ENCODE measurements around the gene A3GALT2.
A peak's percentile ranks its signal among the peaks of the same experiment; 100 is the strongest.

Gene A3GALT2

DNA sequence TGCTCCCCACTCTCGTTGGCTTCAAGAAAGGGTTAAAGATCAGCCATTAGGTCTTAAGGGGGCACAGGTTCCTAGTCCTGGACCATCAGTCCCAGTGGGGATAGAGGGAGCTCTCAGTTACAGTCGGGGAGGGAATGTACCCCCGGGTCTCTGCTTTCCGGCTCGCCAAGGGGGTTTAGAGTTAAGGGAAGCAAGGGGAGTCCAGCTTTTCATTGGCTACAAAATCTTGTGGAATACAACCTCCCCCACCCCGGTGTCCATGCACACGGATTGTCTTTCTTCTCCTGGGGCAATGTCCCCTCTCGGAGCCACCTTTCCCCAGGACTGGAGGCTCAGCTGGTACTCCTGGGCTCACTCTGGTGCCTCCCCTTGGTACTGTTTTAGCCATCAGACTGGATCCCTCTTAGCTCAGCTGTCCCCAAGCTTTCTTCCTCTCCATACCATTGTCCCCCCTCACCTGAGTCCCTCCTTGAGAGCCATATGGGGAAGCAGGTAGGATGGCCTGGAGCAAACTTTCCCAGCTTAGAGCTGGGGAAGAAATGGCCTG lies at the start of gene A3GALT2:
TSS of gene A3GALT2 (minus strand) at position 480 of the 547 bp plus-strand sequence. CDS start at position 480, 0 bp downstream.
- no peak for DNase-seq

DNA sequence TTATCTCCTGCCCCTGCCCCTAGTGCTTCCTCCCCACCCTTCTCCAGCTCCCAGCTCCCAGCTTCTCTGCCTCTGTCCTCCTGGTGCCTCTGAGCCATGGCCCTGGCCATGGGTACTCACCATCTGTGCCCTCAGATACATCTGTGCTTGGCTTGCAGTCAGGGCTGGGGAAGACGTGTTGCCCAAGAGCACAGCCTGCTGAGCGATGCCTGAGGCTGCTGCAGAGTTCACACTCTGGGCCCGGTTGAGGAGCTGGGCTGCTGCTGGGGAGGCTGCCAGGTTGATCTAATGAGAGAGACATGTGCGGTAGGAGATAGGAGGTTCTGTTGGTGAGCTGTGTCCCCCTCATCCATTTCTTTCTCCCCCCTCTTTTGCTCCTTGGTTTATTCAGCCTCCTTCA lies 49.4 kb upstream of the A3GALT2 start:
- no peak for DNase-seq

DNA sequence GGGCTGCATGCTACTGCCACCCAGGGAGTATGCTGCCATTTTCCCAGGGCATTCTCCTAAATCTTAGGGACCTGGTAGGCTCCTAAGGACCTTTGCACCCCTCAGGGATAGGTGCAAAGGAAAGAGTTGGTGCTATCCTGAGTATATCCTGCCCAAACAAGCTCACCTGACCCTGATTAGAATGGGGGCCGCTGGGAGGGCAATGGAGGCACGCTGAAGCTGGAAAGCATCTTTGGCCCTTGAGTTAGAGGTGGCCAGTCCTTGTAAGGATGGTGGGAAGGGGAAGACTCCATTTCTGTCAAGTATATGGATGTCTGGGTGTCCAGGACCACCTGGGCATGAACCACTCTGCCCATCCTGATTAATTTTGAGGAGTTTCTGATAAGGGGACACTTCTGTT lies 48.9 kb upstream of the A3GALT2 start:
- no peak for DNase-seq

DNA sequence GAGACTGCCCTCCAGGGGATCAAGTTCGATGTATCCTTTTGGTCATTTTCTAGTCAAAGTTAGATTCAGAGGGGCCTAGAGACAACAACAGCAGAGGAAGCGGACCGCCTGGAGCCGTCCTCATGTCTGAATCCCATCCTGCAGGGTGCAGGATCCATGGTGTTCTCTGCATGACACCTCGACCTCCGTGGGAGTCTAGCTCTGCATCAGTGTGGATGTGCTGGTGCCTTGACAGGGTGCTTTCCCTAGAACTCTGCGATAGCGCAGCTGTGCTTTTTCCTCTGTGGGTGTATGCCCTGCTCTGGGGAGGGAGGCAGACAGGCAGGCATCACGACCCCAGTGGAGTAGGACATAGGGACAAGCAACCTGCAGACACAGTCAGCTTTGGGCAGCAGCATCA lies 48.2 kb upstream of the A3GALT2 start:
- no peak for DNase-seq

DNA sequence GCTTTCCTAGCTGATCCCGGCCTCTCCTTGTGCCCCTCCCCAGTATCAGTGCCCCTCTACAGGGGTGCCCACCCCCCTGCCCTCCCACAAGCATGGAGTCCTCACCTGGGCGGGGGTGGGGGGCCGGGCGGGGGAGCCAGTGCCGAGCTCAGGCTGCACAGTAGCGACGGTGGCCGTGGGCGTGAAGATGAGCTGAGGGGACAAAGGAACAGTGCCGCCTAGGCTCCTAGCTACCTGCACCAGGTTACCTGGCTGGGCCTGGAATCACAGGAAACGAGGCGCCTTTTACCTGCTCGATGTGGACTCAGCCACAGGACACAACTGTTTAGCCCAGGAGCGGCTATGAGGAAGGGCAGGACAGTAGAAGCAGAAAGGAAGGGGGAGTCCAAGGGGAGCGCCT lies 47.5 kb upstream of the A3GALT2 start:
- no peak for DNase-seq

DNA sequence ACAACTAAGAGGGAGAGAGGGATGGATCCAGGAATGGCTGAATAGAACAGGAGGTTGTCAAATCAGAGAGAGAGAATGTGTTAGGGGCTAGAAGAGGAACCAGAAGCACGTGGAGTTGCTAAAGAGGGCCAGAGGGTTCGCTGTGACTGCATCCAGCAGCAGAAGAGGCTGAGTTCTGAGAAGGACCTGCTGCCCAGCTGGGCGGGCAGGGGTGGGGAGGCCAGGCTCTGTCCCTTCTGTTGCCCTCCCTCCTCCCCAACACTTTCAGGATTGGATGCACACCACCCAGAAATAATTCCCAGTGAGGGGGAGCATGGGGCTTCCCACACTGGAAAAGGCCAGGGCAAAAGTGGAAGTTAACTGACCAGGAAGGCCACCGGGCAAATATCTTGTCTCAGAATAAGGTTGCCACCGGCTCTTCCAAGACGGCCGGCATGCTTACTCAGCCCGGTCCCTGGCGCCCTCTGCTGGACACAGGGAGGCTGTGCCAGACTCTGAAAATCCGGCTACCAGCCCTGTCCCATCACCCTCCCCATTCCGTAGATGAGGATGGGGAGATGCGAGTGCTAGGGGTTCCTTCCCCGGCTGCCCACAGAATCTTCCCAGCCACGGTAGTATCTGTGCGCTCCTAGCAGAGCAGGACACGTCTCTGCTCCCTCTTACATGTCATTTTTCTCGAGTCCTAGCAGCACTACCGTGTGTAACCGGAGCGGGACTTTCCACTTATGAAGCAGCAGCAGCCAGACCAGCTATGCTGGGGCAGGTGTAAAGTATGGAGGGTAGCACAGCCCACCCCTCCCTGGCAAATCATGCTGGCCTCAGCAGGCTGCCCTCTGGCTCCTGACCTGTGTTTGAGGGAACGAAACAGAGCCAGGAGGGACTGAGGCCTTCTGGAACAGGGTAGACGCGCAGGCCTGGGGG lies 46.8 kb upstream of the A3GALT2 start:
- DNase-seq: peak; percentile 90

DNA sequence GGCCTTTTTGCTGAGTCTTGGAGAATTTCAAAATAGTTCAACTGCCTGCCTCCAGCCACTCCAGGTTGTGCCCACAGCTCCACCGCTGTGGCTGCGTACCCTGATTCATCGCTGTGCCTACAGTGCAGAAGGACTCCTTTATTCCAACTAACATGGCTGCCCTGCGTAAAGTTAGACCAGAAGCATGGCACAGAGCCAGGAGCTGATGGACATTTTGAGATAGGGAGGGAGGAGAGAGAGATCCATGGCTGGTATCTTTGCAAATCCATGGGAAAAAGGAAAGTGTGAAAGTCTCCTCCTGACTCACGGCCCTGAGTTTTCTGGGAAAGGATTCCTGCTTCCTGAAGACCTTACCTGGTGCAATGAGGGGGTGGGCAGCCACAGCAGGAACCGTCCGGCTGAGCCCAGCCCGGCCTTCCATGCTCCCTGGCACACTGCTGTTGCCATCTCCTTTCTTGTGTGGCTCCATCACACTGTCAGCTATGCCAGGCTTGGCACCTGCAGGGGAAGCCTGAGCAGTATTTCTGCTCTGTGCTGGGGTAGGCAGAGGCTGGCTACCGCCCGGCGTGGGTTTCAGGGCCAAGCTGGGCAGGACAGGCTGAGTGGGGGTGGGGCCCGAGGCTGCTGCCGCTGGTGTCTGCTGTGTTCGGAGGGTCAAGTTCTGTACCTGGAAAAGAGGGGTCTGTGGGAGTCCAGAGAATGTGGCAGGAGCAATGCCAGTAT lies 46.0 kb upstream of the A3GALT2 start:
- DNase-seq: no peak

DNA sequence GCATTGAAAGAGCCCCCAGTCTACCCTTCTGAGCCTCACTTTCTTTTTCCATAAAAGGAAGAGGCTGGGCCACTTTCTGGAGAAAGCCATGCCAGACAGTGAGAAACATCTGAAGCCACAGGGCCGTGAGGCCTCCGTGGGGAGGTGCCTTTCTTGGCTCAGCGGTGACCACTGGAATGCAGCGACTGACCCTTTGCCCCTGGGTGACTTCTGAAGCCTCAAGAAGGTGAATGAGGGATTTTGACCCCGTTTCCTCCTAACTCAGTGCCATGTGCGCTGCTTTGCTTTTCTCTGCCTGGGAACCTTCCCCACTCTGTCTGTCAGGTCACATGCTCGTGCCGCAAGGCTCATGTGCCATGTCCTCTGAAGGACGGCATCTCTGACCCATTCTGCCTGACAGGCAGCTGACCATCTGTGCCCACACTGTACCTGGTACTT lies 44.7 kb upstream of the A3GALT2 start:
- DNase-seq: no peak

DNA sequence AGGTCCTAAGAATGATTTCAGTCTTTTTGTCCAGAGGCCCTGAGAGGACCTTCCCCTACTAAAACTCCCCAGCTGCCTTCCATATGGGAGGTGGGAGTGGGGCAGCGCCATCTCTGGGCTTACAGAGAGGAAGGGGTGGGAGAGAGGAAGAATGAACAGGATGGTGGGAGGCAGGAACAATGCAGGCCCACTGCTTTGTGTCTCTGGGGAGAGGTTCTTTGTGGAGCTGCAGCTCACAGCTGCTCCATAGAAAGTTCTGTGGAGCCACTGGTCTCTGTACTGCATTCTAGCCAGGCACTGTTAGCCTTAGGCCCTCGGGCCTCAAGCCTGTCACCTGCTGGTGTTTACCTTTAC lies 43.6 kb upstream of the A3GALT2 start:
- no peak for DNase-seq

DNA sequence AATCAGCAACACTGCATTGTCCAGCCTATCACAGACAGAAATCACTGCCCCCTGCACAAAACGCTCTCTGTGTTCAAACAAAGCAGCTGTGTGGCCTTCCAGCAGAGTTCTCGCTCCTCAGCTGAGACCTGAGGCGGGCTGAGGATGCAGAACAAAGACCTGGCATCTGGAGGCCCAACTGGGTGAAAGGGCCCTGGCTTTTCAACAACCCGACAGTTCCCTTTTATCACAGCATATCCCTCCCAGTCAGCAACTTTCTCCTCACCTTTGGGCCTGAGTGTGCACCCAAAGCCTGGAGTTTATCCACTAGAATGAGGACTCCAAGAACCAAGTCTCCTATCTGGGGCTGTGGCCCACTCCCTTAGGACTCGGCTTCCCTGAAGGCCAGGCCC lies 42.6 kb upstream of the A3GALT2 start:
- DNase-seq: no peak

DNA sequence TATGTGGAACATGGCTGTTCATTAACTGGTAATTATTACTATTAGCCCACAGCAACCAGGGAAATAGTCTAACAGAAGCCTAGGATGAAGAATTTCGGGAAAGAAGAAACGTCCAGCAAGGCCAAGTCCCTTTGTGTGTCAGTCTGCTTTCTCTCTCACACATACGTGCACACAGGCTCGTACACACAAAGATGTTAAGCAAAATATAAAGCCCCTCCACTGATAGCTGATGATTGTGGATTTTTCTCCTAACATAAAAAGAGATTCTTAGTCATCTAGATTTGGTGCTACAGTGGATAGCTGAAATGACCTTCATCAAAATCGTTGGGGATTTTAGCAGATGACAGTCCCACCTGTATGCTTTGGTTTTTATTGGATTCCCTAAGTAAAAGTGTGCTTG lies 42.1 kb upstream of the A3GALT2 start:
- DNase-seq: no peak

DNA sequence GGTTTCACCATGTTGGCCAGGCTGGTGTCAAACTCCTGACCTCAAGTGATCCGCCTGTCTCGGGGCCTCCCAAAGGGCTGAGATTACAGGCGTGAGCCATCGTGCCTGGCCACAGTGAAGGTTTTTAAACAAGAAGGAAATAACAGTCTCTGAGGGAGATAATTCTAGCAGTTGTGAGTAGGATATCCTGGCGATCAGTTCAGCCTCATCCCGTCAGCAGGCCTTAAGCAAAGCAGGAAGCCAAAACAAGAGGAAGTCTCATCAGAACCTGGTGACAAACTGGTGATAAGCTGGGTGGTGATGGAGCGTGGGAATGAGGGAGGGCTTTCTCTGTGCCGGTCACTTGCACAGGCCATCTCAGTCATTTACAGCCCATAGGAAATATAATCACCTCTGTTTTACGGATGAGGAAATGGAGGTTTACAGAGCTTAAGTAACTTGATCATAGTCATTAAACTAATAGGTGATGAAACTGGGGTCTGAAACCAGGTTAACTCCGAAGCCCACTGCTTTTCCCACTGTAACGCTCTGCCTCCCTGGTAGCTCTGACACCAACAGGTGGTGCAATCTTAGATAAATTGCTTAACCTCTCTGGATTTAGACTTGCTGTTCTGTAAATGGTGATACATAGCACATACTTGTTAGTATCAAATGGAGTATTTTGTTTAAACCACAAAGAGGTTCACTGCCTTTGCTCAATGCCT lies 40.8 kb upstream of the A3GALT2 start:
- no peak for DNase-seq

DNA sequence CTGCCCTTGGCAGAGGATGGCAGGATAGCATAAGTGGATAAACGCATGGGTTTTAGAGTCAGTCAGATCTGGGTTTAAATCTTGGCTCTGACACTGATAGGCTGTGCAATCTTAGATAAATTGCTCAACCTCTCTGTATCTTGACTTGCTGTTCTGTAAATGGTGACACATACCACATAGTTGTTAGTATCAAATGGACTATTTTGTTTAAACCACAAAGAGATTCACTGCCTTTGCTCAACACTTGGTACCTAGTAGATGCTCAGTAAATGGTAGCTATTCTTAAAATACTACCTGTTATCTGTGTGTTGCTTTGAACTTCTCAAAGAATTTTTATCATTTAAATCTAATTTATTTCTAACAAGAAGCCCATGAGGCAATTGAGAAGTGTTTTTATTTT lies 39.5 kb upstream of the A3GALT2 start:
- no peak for DNase-seq

DNA sequence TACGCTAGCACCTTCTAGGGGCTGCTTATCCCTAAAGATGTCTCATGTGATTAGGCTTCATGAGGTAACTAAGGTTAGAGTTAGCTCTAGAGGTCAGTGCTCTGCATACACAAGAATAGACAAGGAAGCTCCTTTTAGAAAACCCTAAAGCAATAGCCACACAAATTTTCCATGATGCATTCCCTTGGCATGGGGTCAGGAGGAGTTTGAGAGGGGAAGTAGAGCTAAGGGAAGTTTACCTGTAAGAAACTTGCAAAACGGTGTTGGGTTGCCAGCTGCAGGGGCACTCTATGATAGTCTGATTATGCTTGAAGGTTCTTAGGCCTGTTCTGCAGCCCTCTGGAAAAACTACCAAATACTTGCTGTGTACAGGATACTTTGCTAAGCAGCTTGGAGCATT lies 39.0 kb upstream of the A3GALT2 start:
- DNase-seq: no peak

DNA sequence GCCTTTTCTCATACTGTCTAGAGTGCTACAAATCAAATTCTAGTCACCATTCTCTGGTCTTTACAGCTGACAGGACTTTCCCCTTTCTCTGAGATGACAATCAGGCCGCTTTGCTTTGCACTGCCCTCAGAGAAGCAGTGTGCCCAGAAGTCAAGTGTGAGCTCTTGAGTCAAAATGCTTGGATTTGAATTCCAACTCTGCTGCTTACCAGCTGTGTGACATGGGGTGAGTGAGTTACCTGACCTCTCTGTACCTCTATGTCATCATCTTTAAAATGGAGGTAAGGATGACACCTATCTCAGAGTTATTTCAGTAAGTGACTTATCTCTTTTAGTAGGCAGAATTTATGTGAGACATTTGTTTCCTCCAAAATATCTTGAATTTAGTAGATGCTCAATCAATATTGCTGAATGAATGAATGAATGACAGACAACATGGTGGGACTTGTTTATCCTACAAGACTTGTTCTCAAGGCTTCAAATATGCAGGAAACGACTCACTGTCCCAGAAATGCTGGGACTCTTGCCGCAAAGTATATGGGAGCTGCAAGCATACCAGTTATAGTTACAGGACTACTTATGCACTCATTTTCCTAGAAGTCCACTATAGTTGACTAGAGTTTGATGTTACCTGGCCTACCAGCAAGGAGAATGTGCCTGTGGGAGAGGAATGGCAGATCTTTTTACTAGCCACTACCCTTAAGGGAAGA lies 38.1 kb upstream of the A3GALT2 start:
- no peak for DNase-seq

DNA sequence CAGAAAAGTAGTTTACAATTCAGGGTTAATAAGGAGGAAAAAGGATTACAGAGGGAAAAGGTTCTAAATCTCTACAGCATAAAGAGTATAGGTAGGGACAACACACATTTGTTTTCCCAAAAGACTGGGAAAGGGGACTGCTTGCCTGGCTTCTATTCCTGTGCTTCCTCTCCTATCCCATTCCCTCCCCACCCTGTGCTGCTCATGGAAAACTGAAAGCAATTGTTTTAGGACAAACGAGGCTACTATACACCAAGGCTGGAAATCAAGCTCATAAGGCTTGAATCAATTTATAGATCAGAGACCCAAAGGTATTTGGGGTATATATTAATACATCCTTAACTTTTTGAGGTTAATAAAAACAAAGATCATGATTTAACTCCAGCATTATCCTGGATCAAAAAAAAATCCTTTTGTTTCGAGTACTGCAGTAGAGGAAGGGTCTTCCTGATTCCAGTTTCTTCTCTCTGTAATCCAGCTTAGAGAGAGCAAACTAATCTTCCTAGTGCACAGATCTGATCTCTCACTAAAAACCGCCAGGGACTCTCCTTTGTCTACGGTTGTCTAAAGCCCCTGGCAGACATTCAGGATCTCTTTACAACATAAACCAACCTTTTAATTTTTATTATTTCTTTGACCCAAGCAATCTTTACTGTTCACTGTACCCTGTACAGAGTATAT lies 37.4 kb upstream of the A3GALT2 start:
- DNase-seq: no peak

DNA sequence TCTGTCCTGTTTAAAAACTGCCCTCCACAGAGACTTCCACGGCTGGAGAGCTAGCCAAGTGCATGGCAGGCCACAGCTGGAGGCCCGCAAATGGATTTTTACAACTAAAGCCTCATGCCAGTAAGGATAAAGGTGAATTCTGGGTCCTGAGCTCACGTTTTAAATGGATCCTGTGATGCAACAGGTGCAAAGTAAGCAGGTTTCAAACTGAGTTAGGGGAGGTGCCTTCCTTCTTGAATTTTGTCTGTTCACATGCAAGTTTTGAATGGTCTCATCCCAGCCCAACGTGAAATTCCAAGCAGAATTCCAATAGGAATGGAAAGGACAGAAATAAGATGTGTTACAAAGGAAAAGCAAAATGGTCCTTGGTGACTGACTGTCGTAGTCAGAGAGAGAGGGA lies 36.2 kb upstream of the A3GALT2 start:
- no peak for DNase-seq

DNA sequence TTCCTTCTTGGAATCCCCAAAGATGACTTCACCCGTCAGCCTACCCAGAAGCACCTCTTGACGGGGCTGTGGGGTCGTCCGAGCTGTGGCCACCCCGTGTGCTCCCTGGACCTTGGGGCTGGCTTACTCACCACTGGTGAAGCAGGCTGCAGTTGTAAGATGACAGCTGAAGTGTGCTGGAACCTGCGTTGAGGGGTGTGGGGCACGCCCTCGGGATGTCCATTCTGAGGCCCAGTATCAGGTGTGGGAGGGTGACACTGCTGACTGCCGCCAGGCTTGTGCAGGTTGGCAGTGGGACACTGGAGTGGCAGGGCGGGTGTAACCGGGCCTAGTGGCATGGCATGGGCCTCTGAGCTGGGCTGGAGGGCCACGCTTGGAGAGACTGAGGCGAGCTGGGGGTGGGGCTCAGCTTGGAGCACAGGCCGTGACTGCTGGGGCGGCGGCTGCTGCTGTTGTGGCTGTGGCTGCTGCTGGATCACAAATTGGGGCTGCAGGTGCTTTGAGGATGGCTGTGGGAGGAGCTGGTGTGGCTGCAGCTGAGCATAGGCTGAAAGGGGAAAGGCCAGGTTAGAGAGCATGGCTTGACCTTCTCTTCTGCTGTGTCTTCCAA lies 33.9 kb upstream of the A3GALT2 start:
- no peak for DNase-seq

DNA sequence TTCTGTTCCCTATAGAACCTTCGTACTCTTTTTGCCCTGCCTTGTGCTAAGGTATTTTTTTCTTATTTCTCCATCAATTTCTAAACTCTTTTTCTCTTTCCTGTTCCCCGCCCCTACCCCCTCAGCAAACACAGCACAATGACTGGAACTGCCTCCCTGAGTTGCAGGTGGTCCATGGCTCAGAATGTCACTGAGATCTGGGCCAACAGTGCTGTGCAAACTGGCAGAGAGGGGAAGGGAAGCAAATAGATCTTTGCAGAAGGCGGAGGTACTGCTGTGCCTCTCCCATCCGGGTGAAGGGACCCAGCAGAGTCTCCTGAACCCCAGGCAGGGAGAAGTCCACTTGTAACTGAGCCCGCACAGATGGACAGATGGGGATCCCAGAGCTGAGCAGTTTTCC lies 32.6 kb upstream of the A3GALT2 start:
- DNase-seq: no peak

DNA sequence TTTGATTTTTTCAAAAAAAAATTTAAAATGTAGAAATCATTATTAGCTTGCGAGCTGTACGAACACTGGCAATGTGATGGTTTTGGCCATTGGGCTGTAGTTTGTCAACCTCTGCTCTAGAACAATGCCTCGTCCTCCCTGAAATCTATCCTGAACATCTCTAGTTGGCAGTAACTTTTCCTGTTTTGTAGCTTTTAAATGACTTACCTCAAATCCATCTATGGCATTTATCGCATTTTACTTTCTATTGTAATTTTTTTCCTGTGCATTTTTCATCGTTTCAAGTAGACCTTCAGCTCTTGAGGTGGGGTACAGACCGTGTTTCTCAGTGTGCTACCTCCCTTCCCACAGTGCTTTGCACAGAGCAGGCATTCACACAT lies 30.4 kb upstream of the A3GALT2 start:
- DNase-seq: no peak

DNA sequence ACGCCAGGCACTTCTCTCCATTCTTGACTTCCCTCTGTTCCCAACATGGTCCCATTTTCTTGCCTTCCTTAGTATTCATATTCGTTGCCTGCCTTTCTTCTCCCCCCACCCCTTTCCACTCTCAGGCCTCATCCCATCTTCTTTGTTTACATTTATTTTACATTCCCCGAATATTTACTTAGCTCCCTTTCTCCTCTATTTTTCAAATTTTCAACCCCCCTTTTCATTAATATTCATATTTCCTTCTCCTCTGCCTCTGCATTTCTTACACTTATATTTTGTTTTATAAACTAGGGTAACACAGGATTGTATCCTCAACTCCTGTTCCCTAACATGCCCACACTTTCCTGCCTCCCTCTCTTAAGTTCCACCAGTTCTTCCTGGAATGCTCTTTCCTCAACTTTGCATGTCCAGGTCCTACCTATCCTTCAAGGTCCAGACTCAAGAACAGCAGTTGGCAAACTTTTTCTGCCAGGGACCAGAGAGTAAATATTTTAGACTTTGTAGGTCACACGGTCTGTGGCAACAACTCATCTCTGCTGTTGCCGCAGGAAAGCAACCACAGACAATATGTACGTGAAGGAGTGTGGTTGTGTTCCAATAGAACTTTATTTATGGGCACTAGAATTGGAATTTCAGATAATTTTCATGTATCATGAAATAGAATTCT lies 29.8 kb upstream of the A3GALT2 start:
- no peak for DNase-seq

All from activated T-cell treated with anti-CD3 and anti-CD28 coated beads, Interleukin-2, amount 50 U/mL, for 48 hours (primary cell).